Thymus (tissue), 11 donors: ENCODE results near the gene HBG2. TPM values are rescaled to one million over a fixed set of nuclear protein-coding genes. Genes with fewer than 3 reads are reported as not detected.

Experiments
- DNase-seq, 9 donors: peaks; one replicate each; pipeline ENCODE4 v3.0.0-alpha.2; 2013; ENCODE audit warnings: low spot score in 9 of 9, low read depth in 6 of 9, missing footprints in 1 of 9
- H3K27ac ChIP-seq, 2 donors: one replicate each; pipeline ENCODE4 v1.5.1; 2013; ENCODE audit warnings: control low read depth in 1 of 2, low read depth in 1 of 2, low read length in 1 of 2, mild to moderate bottlenecking in 1 of 2, moderate library complexity in 1 of 2
- H3K27me3 ChIP-seq, 2 donors: one replicate each; pipeline ENCODE4 v1.5.1; 2013; ENCODE audit warnings: low read length in 1 of 2; ENCODE audit not compliant: control insufficient read depth in 2 of 2, insufficient read depth in 1 of 2
- H3K36me3 ChIP-seq, 2 donors: one replicate each; pipeline ENCODE4 v1.5.1; 2013; ENCODE audit warnings: low read length in 1 of 2, mild to moderate bottlenecking in 1 of 2, moderate library complexity in 1 of 2; ENCODE audit not compliant: control insufficient read depth in 2 of 2, insufficient read depth in 2 of 2
- H3K4me1 ChIP-seq, 2 donors: one replicate each; pipeline ENCODE4 v1.5.1; 2013; ENCODE audit warnings: low read length in 2 of 2; ENCODE audit not compliant: control insufficient read depth in 2 of 2, insufficient read depth in 2 of 2
- H3K4me3 ChIP-seq, 2 donors: one replicate each; pipeline ENCODE4 v1.5.1; 2013; ENCODE audit warnings: low read length in 2 of 2, control low read depth in 1 of 2, mild to moderate bottlenecking in 1 of 2
- H3K9me3 ChIP-seq, 2 donors: one replicate each; pipeline ENCODE4 v1.5.1; 2013; ENCODE audit warnings: low read length in 1 of 2, mild to moderate bottlenecking in 1 of 2; ENCODE audit not compliant: control insufficient read depth in 2 of 2, insufficient read depth in 1 of 2
- WGBS: extraction: QIAGEN DNeasy Blood & Tissue Kit; methylation state at CpG from one replicate; pipeline ENCODE4 v1.1.7; 2013; 5-methylcytosine and 5-hydroxymethylcytosine counted together
- polyA plus RNA-seq: library from polyadenylated mRNA; stranded (reverse); fragments of 200-250 nt; gene quantifications from one replicate; pipeline ENCODE4 v1.2.3, GENCODE V29; 2013
- total RNA-seq: library from RNA; stranded (reverse); fragments of 120-200 nt; gene quantifications from one replicate; pipeline ENCODE4 v1.2.4, GENCODE V29; 2013
- donor health status: healthy.

Gene HBG2
- total and polyA plus RNA-seq, 2 donors: 1.0 to 5,270 TPM

DNA sequence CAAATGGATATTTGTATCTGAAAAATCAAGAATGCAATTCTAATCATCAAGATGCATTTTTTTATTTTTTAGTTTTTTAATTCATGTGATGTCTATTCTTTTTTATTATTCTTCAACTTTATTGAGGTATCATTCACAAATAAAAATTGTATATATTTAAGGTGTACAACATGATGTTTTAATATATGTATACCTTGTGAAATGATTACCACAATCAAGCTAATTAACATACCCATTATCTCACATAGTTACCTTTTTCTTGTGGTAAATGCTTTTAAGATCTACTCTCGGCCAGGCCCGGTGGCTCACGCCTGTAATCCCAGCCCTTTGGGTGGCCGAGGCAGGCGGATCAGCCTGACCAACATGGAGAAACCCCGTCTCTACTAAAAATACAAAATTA is 31.4 kb downstream of the HBG2 start:
- Histone ChIP-seq H3K27ac (no peak overlapping the region), H3K4me1 (no peaks in the 10 kb centered on the region), H3K4me3 (no peak overlapping the region), H3K36me3 (no peaks in the 10 kb centered on the region), H3K9me3 (no peaks in the 10 kb centered on the region), H3K27me3 (no peaks in the 10 kb centered on the region)
- no peak for DNase-seq
- WGBS: 97% methylated on average over 6 of the region's 6 CpGs

DNA sequence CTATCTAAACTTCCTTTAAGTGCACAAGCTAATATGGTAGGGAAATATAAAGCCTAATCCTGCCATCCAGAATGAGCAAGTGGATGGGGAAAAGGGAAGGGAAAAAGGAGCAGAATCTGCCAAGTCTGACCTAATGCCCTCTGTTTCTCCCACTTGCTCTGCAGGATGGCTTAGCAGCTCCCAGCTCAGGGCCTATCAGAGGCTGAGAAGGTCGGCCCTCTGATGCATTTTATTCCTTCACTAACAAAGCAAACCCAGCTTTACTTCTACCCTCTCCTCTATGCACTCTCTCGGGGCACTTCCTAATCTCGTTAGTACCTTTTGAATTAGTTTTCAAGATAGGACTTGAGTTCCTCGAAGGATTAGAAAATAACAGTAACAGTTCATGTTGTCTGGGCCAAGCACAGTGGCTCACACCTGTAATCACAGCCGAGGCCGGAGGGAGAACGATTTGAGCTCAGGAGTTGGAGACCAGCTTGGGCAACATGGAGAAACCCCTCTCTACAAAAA is 44.1 kb downstream of the HBG2 start:
- 78% methylated on average over 7 of the region's 7 CpGs for WGBS
- Histone ChIP-seq H3K4me3 (no peak overlapping the region), H3K27ac (no peak overlapping the region), H3K4me1 (no peaks in the 10 kb centered on the region), H3K27me3 (no peaks in the 10 kb centered on the region), H3K9me3 (no peaks in the 10 kb centered on the region), H3K36me3 (no peaks in the 10 kb centered on the region)
- no peak for DNase-seq

DNA sequence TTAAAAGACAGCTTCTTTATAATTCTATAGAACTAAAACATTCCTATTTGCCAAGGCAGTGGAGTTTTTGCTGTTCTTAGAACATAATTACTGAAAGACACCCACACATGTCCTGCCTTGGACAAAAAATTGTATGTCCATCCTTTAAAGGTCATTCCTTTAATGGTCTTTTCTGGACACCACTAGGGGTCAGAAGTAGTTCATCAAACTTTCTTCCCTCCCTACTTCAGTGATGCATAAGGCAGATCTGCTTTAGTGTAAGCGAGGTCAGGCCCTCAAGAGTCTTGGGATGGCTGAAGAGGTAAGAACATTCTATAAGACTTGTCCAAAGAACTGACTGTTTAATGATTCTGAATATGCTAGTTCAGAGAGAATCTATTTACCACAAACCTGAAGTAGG is 49.8 kb downstream of the HBG2 start:
- Histone ChIP-seq H3K27ac (no peak overlapping the region), H3K4me3 (no peak overlapping the region), H3K4me1 (no peaks in the 10 kb centered on the region), H3K9me3 (no peaks in the 10 kb centered on the region), H3K27me3 (no peaks in the 10 kb centered on the region), H3K36me3 (no peaks in the 10 kb centered on the region)
- DNase-seq: no peak
- 61% methylated on average over 1 of the region's 1 CpG for WGBS

DNA sequence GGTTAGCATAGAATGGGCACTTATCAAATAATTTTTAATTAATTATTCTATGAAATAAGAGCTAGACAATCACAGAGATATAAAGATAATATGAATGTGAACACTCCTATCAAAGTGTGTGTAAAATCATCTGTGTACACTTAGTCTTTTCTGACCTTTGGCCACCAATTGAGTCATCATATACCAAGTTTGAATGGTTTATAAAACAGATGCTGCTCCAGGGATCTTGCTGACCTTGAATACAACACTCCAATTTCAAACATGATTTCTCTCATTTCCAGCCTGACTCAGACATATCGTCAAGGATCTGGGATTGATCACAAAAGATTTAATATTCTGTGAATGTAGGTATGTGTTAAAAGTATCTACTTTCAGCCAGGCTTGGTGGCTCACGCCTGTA is 51.2 kb downstream of the HBG2 start:
- Histone ChIP-seq H3K27me3 (no peaks in the 10 kb centered on the region), H3K9me3 (no peaks in the 10 kb centered on the region), H3K4me1 (no peaks in the 10 kb centered on the region), H3K36me3 (no peaks in the 10 kb centered on the region), H3K4me3 (no peak overlapping the region), H3K27ac (no peak overlapping the region)
- 92% methylated on average over 2 of the region's 2 CpGs for WGBS
- no peak for DNase-seq

Other genes starting within 250 kb of the HBG2 start
- not detected for gene OR52J3, start 208.3 kb downstream of the HBG2 start, total RNA-seq
- not detected for gene OR52J3, start 208.3 kb downstream of the HBG2 start, polyA plus RNA-seq
- gene OR52E2, start 195.2 kb downstream of the HBG2 start, total RNA-seq: not detected
- not detected for gene OR52E2, start 195.2 kb downstream of the HBG2 start, polyA plus RNA-seq
- not detected for gene OR52E1, start 185.2 kb downstream of the HBG2 start, total RNA-seq
- gene OR52E1, start 185.2 kb downstream of the HBG2 start, polyA plus RNA-seq: not detected
- gene OR52A5, start 116.4 kb downstream of the HBG2 start, total RNA-seq: not detected
- gene OR52A5, start 116.4 kb downstream of the HBG2 start, polyA plus RNA-seq: not detected
- gene OR52A1, start 100.0 kb downstream of the HBG2 start, total RNA-seq: not detected
- not detected for gene OR52A1, start 100.0 kb downstream of the HBG2 start, polyA plus RNA-seq
- gene OR51V1, start 54.1 kb downstream of the HBG2 start, total RNA-seq: not detected
- not detected for gene OR51V1, start 54.1 kb downstream of the HBG2 start, polyA plus RNA-seq
- 341 TPM for gene HBB, start 27.7 kb downstream of the HBG2 start, total RNA-seq
- 22.3 TPM for gene HBB, start 27.7 kb downstream of the HBG2 start, polyA plus RNA-seq
- gene HBD, start 20.3 kb downstream of the HBG2 start, total RNA-seq: 1.1 TPM
- gene HBD, start 20.3 kb downstream of the HBG2 start, polyA plus RNA-seq: 1.3 TPM
- 612 TPM for gene HBG1, start 4.9 kb downstream of the HBG2 start, total RNA-seq
- 0.41 TPM for gene HBG1, start 4.9 kb downstream of the HBG2 start, polyA plus RNA-seq
- gene HBE1, start 15.2 kb upstream of the HBG2 start, total RNA-seq: 5.5 TPM
- 1.8 TPM for gene HBE1, start 15.2 kb upstream of the HBG2 start, polyA plus RNA-seq
- not detected for gene OR51B4, start 47.2 kb upstream of the HBG2 start, total RNA-seq
- gene OR51B4, start 47.2 kb upstream of the HBG2 start, polyA plus RNA-seq: not detected
- not detected for gene OR51B2, start 69.5 kb upstream of the HBG2 start, total RNA-seq
- gene OR51B2, start 69.5 kb upstream of the HBG2 start, polyA plus RNA-seq: 0.07 TPM
- gene OR51B5, start 88.7 kb upstream of the HBG2 start, total RNA-seq: 0.14 TPM
- 0.21 TPM for gene OR51B5, start 88.7 kb upstream of the HBG2 start, polyA plus RNA-seq
- not detected for gene OR51B6, start 96.7 kb upstream of the HBG2 start, total RNA-seq
- not detected for gene OR51B6, start 96.7 kb upstream of the HBG2 start, polyA plus RNA-seq
- gene OR51M1, start 129.0 kb upstream of the HBG2 start, total RNA-seq: not detected
- 0.02 TPM for gene OR51M1, start 129.0 kb upstream of the HBG2 start, polyA plus RNA-seq
- gene OR51Q1, start 167.3 kb upstream of the HBG2 start, total RNA-seq: not detected
- gene OR51Q1, start 167.3 kb upstream of the HBG2 start, polyA plus RNA-seq: not detected
- not detected for gene OR51I1, start 186.7 kb upstream of the HBG2 start, total RNA-seq
- gene OR51I1, start 186.7 kb upstream of the HBG2 start, polyA plus RNA-seq: not detected
- not detected for gene OR51I2, start 194.5 kb upstream of the HBG2 start, total RNA-seq
- not detected for gene OR51I2, start 194.5 kb upstream of the HBG2 start, polyA plus RNA-seq
- not detected for gene OR52D1, start 233.9 kb upstream of the HBG2 start, total RNA-seq
- not detected for gene OR52D1, start 233.9 kb upstream of the HBG2 start, polyA plus RNA-seq